Activated CD4-positive, alpha-beta T cell treated with anti-CD3 and anti-CD28 coated beads for 24 hours (primary cell): ENCODE results near the gene DNAH12.

Experiments
- DNase-seq, 2 donors: peaks; one replicate each; pipeline ENCODE4 v3.0.0-alpha.2; 2020; ENCODE audit warnings: low read depth in 2 of 2

Gene DNAH12, protein sequence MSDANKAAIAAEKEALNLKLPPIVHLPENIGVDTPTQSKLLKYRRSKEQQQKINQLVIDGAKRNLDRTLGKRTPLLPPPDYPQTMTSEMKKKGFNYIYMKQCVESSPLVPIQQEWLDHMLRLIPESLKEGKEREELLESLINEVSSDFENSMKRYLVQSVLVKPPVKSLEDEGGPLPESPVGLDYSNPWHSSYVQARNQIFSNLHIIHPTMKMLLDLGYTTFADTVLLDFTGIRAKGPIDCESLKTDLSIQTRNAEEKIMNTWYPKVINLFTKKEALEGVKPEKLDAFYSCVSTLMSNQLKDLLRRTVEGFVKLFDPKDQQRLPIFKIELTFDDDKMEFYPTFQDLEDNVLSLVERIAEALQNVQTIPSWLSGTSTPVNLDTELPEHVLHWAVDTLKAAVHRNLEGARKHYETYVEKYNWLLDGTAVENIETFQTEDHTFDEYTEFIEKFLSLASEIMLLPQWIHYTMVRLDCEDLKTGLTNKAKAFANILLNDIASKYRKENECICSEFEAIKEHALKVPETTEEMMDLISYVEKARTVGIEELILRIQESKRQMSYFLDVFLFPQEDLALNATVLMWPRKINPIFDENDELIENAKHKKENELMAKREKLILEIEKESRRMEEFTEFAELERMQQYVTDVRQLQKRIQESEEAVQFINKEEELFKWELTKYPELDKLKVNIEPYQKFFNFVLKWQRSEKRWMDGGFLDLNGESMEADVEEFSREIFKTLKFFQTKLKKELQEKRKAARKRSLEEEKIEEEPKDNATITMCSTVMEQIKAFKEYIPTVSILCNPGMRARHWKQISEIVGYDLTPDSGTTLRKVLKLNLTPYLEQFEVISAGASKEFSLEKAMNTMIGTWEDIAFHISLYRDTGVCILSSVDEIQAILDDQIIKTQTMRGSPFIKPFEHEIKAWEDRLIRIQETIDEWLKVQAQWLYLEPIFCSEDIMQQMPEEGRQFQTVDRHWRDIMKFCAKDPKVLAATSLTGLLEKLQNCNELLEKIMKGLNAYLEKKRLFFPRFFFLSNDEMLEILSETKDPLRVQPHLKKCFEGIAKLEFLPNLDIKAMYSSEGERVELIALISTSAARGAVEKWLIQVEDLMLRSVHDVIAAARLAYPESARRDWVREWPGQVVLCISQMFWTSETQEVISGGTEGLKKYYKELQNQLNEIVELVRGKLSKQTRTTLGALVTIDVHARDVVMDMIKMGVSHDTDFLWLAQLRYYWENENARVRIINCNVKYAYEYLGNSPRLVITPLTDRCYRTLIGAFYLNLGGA (N-terminal part only)

DNA sequence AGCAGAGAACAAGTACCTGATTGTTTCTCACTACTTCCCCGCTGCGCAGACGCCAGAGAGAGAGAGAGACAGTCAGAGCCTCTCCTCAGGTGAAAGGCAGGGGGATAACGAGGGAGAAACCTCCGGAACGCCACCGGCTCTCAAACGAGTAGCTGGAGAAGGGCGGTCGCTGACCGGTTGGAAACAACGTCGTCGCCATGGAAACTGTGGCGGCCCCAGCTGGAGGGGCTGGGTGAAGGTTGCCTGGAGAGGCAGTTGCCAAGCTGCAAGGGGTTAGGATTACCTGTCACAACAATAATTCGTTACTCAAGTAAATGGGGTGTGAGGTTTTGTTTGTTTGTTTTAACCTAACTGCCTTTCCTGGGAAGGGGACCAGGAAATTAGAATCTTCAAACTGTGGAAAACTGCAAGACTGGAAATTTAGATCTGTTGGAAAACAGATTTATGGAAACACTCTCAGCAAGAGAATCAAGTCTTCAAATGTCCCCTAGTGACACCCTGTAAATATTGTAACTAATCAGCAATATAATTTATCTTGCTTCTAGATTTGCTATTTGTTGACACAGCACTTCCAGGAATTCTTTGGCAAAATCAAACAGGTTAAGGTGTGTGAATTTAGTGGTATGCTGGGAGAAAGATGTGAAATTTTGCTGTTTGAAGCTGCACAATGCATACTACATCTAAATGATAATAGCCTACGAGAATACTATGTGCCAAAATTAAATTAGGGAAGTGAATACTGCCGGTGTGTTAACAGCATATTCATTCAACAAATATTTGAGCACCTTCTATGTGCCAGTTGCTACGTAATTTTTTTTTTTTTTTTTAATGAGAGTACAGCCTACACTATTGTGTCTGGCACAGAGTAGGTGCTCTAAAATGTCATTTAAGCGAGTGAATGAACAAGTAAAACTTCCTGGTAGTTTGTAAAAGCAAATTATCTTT lies at the start of gene DNAH12:
TSS of gene DNAH12 (minus strand) at position 164 of the 945 bp plus-strand sequence. CDS start 1,474 bp downstream, outside the sequence.
- no peak for DNase-seq

DNA sequence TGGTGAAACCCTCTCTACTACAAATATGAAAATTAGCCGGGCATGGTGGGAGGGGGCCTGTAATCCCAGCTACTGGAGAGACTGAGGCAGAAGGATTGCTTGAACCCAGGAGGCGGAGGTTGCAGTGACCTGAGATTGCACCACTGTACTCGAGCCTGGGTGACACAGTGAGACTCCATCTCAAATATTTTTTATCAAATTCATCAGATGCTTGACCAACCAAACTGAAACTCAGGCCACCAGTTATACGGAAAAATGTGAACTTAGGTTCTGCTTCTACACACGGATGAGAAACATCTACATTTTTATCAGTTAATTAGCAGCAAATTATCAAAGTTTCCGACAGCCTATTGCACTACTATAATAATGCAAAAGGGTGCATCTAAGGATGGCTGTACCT lies 48.2 kb upstream of the DNAH12 start:
- DNase-seq, result no peak

DNA sequence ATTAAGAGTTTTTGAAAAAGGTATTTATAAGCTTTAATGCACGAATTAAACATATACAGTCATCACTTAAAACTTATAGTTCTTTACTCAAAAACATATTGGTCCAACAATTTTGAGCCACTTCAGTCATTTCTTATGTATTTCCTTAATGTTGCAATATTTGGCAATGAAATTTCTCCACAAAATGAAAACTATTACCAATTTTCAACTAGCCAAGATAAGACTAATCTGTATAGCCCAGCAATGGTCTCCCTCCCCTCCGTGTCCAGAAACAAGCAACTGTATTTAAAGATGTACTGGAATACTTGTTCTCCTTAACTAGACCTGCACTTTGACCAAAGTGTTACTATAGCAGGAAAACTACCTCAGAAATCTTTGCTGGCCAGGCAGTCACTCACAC lies 43.8 kb upstream of the DNAH12 start:
- DNase-seq, result no peak

DNA sequence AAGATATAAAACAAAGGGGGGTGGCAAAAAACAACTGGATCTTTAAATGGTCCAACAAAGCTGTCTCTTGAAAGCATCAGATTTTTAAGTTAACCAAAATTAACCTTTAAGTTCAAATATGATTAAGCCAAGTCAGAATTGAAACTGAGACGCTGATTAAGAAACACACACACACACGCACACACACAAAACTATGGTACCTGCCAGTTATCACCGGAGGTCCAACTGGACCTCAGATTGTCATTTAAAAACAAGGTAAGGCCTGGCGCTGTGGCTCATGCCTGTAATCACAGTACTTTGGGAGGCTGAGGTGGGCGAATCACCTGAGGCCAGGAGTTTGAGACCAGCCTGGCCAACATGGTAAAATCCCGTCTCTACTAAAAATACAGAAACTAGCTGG lies 42.6 kb upstream of the DNAH12 start:
- DNase-seq, result no peak

DNA sequence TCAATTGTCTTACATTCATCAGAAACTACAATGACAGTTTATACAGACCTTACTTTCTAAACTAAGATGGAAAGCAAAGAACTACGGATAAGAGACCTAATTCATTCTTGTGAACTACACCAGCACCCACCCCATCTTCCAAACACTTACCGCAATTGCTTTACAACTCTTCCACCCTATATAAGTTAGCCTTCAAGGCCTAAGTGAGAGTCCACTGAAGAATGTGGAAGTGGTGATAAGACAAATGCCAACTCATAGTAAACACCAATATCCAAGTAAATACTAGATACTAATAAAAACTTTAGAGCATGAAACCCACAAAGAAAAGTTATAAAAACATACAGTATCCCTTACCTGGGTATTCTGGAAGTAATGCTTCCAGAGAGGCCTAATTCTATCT lies 39.4 kb upstream of the DNAH12 start:
- no peak for DNase-seq

DNA sequence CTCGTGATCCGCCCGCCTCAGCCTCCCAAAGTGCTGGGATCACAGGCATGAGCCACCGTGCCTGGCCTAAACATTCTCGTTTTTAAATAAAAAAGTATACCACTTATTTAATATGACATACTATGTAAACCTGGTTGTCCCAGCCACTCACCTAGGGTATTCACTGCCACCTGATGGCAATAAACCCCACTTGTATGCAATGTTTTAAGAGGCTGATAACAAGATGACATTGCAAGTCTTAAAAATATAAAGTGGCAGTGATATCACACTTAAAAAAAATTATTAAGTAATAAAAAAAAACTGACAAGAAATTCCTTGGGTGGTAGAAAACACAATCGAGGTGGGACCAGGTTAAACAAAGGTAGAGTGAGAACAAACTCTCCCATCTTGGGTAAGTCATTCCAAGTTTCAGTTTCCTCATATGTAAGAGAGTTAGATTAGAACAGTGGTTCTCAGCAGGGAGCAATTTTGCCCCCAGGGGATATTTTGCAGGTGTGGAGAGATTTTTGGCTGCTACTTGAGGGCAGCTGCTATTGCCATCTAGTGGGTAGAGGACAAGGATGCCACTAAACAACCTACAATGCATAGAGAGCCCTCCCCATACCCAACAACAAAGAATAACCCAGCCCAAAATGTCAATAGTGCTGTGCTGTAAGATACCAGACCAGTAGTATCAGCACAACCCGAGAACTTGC lies 38.5 kb upstream of the DNAH12 start:
- no peak for DNase-seq

DNA sequence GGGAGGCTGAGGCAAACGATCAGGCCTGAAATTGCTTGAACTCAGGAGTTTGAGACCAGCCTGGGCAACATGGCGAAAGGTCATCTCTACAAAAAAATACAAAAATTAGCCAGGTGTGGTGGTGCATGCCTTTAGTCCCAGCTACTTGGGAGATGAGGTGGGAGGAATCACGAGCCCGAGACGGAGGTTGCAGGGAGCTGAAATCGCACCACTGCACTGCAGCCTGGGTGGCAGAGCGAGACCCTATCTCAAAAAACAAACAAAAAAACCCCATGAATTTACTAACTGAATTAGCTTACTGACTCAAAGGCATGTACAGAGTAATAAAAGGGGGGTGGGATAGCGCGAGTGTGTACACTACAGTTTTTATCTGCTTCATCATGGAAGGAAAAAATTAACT lies 33.7 kb upstream of the DNAH12 start:
- DNase-seq, result no peak

DNA sequence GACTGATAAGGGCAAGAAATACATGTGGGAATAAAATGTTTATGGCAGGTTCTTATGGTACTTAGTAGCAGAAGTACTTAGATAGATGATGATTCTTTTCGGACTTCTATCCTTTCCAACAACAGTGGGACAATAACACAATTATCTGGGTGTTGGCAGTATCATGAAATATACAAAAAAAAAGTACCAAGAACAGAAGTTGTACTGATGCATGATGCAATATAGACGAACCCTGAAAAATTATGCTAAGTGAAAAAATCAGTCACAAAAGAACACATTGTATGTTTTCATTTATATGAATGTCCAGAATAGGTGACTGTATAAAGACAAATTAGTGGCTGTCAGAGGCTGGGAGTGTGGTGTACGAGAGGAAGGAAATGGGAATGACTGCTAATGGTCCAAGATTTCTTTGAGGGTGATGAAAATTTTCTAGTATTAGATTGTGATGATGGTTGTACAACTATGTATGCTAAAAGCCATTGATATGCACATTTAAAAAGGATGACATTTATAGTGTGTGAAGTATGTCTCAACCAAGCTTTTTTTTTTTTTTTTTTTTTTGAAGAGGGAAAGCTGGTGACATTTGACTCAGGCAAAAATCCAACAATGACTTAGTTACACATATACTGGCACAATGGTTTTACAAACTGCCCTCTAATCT lies 32.0 kb upstream of the DNAH12 start:
- DNase-seq, result no peak

DNA sequence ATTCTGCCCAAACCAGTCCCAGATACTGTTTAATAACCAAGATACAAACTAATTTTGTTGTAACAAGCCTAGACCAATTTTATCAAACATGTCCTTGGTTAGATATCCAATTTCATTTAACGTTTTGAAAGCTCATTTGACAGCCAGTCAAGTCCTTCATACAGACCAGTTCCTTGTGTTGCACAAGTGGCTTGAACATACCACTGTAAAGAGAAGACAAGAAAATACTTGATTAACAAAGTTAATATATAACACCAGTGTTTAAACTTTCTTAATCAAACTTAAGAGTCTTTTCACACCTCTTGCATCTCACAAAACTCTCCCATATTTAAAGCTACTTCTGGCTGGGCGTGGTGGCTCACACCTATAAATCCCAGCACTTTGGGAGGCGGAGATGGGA lies 28.0 kb upstream of the DNAH12 start:
- DNase-seq, result no peak

DNA sequence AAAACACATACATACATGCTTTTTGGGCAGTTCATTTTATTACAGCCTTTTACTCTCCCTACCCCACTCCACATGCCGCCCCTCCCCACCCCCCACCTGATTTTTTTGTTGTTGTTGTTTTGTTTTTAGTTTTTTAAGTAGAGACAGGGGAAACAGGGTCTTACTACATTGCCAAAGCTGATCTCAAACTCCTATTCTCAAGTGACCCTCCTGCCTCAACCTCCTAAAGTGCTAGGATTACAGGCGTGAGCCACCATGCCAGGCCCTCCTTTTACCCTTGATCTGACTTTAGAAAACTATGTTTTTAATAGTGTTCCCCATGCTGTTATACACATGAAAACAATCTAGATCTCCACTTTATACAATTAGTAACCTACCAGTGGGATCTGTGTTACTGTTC lies 26.7 kb upstream of the DNAH12 start:
- no peak for DNase-seq

DNA sequence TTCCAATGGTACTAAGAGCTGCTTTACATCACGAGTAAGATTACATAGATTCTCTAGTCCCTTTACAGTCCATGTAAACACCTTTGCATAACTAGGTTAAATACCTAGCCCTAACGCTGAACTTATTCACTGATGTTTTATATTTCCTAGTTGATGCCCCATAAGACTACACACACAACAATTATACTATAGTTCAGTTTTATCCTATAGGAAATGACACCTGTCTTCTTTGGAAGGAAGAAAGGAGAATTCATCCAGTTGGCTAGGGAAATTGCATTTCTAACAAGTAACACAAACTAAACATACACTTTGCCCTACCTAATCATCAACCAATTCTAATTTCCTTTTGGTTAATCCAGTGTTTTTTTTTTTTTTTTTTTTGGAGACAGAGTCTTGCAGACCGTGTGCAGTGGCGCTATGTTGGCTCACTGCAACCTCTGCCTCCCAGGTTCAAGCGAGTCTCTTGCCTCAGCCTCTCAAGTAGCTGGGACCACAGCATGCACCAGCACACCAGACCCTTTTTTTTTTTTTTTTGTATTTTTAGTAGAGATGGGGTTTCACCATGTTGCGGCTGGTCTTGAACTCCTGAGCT lies 25.8 kb upstream of the DNAH12 start:
- DNase-seq, result no peak

DNA sequence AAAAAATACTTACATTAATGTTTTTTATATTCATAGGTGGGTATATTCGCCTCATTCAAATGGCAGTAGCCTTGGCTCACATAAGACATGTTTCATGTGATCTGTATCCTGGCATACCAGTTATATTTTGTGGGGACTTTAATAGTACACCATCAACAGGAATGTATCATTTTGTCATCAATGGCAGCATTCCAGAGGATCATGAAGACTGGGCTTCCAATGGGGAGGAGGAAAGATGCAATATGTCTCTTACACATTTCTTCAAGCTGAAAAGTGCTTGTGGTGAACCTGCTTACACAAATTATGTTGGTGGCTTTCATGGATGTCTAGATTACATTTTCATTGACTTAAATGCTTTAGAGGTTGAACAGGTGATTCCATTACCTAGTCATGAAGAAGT lies 15.4 kb upstream of the DNAH12 start:
- DNase-seq, result no peak

DNA sequence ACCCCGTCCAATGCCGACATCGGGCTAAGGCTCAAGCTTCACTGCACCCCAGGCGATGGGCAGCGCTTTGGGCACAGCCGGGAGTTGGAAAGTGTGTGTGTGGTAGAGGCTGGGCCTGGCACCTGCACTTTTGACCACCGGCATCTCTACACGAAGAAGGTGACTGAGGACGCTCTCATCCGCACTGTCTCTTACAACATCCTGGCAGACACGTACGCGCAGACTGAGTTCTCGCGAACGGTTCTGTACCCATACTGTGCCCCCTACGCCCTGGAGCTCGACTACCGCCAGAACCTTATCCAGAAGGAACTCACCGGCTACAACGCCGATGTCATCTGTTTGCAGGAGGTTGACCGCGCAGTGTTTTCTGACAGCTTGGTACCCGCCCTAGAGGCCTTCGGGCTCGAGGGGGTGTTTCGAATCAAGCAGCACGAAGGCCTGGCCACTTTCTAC lies 13.0 kb upstream of the DNAH12 start:
- peak in 1 of 2 donors; percentile 8 for DNase-seq

DNA sequence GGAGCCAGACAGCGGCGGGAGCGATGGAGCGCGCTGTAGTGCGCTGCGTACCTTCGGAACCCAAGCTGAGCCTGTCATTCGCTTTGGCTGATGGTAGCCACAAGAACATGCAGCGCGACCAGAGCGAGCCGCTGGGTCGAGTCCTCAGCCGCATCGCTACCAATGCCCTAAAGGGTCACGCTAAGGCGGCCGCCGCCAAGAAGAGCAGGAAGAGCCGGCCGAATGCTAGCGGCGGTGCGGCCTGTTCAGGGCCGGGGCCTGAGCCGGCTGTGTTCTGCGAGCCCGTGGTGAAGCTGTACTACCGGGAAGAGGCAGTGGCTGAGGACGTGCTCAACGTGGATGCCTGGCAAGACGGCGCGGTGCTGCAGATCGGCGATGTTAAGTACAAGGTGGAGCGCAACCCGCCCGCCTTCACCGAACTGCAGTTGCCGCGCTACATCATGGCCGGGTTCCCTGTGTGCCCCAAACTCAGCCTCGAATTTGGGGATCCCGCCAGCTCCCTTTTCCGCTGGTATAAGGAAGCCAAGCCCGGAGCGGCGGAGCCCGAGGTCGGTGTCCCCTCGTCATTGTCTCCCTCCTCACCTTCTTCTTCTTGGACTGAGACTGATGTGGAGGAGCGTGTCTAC lies 12.4 kb upstream of the DNAH12 start:
- peak in 1 of 2 donors; percentile 17 for DNase-seq

DNA sequence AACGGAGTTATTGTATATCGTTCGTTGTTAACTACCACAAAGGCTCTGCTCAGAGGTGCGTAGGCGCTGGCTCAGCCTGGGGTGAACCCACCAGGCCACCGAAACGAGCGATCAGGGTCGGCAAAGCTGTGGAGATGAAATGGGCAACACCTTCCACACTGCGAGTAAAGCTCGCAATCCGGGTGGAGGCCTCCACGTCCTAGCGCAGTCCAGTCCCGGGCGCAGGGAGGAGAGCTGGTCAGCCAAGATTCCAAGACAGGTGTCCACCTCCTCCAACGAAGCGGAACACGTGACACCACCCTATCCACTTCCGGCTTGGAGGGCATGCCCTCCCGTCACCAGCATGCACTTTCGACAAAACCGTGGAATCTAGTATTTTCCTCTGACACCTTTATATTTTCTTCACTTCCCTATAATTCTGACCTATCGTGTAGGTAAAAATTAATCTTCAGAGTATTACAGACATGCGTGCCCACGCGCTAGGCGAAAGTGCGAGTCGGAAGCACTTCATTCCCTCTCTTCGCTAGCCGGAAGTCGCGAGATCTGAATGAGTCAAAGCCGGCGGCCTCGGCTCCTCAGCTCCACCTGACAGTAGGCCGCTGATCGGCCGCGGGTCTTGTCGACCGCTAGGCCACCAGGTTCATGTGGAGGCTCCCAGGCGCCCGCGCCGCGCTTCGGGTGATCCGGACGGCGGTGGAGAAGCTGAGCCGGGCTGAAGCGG lies 11.8 kb upstream of the DNAH12 start, which contains the start of gene PDE12:
TSS of gene PDE12 (plus strand) at position 537 of the 721 bp plus-strand sequence. CDS start at position 643, 106 bp downstream.
- peak; percentile 63 to 69 for DNase-seq

DNA sequence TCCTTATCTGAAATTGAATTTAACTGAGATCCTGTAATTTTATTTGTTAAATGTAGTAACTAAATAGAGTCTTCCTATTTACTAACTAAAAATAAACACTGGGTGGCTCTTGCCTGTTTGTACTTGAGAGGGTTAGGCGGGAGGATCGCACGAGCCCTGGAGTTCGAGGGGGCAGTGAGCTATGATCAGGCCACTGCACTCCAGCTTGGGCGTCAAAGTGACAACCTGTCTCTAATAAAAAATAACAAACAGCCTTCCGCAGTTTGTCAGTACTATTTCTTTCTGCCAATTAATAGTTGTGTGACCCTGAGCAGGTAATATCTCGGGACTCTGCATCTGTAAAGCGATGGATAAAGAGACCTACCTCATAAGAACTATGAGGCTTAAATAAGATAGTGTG lies 11.2 kb upstream of the DNAH12 start:
- DNase-seq, result no peak

DNA sequence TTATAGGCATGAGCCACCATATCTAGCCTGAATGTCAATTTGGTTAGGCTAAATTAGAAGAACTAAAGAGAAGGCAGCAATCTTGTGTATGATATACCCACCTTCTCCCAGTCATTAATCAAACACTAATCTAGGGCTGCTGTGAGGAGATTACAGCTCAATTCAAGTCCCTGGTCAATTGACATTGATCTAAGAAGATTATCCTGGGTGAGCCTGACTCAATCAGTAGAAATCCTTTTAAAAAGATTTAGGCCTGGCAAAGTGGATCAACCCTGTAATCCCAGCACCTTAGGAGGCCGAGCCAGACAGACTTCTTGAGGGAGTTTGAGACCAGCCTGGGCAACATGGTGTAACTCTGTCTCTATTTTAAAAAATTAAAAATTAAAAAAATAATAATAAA lies 2.5 kb upstream of the DNAH12 start:
- DNase-seq, result no peak
